DOHH2 (cell line): ENCODE data around the gene ANKDD1A.

ENCODE experiments used
- H3F3A ChIP-seq: fragments of 200-600 bp; sonication (generic), shearing (Covaris generic); 2 replicates; pipeline ENCODE4 v1.6.0; 2016; ENCODE audit warnings: antibody characterized with exemption, mild to moderate bottlenecking; ENCODE audit not compliant: control insufficient read depth, insufficient read depth
- H3K27ac ChIP-seq: fragments of 200-600 bp; sonication (generic); 2 replicates; pipeline ENCODE4 v1.5.1; 2014; ENCODE audit warnings: low read depth, mild to moderate bottlenecking, low read length, moderate library complexity
- H3K27me3 ChIP-seq: fragments of 200-600 bp; sonication (generic); 2 replicates; pipeline ENCODE4 v1.6.1; 2014; ENCODE audit warnings: mild to moderate bottlenecking, low read length, mixed read lengths; ENCODE audit not compliant: control insufficient read depth
- H3K36me3 ChIP-seq: fragments of 200-600 bp; sonication (generic); 2 replicates; pipeline ENCODE4 v1.6.1; 2014; ENCODE audit warnings: mild to moderate bottlenecking, low read length, moderate library complexity, mixed read lengths; ENCODE audit not compliant: control insufficient read depth
- H3K4me1 ChIP-seq: fragments of 200-600 bp; sonication (generic); 2 replicates; pipeline ENCODE4 v1.6.1; 2014; ENCODE audit warnings: mild to moderate bottlenecking, low read length, mixed read lengths; ENCODE audit not compliant: control insufficient read depth
- H3K4me2 ChIP-seq: fragments of 200-600 bp; sonication (generic); 2 replicates; pipeline ENCODE4 v1.6.0; 2014; ENCODE audit warnings: mild to moderate bottlenecking, low read length, moderate library complexity
- H3K4me3 ChIP-seq: fragments of 200-600 bp; sonication (generic); 2 replicates; pipeline ENCODE4 v1.5.1; 2014; ENCODE audit warnings: mild to moderate bottlenecking, low read length, mixed read lengths
- H3K79me2 ChIP-seq: fragments of 200-600 bp; sonication (generic); 2 replicates; pipeline ENCODE4 v1.6.1; 2014; ENCODE audit warnings: mild to moderate bottlenecking, low read length, mixed read lengths; ENCODE audit not compliant: control insufficient read depth
- H3K9me2 ChIP-seq: fragments of 200-600 bp; sonication (generic); replicated peaks from 2 replicates; pipeline ENCODE4 v1.6.1; 2014; ENCODE audit warnings: mild to moderate bottlenecking, low read length, mixed read lengths; ENCODE audit not compliant: control insufficient read depth
- H3K9me3 ChIP-seq: fragments of 200-600 bp; sonication (generic); 2 replicates; pipeline ENCODE4 v1.6.1; 2014; ENCODE audit warnings: antibody characterized with exemption, low read length, mixed read lengths; ENCODE audit not compliant: control insufficient read depth, insufficient read depth
- H4K20me1 ChIP-seq: fragments of 200-600 bp; sonication (generic); 2 replicates; pipeline ENCODE4 v1.6.0; 2014; ENCODE audit warnings: low read depth, mild to moderate bottlenecking, antibody characterized with exemption, low read length, moderate library complexity; ENCODE audit not compliant: control insufficient read depth, insufficient read depth
- CTCF ChIP-seq: fragments of 200-600 bp; sonication (generic); IDR thresholded peaks from one replicate; pipeline ENCODE4 v1.5.1; 2014; ENCODE audit warnings: antibody characterized with exemption, mild to moderate bottlenecking, low read depth, low read length; ENCODE audit not compliant: poor library complexity, severe bottlenecking
- EZH2phosphoT487 ChIP-seq: fragments of 200-600 bp; sonication (generic); IDR thresholded peaks from 2 replicates; pipeline ENCODE4 v1.6.1; 2017; ENCODE audit warnings: borderline replicate concordance, mild to moderate bottlenecking, antibody characterized with exemption, low read length, moderate library complexity, mixed read lengths

ANKDD1A gene

GRCh38 chr15:64912379-64913325 is 950 bp downstream of the ANKDD1A start:
- Histone ChIP-seq H3K27me3 (peaks cover 23% of the 10 kb centered on the region), H3K27ac (no peak overlapping the region), H3K36me3 (no peaks in the 10 kb centered on the region), H3F3A (no peaks in the 10 kb centered on the region), H3K4me2 (no peak overlapping the region), H3K4me3 (no peak overlapping the region), H3K4me1 (peaks cover 7% of the 10 kb centered on the region; the same call in 1 of the 2 replicates), H3K79me2 (no peaks in the 10 kb centered on the region), H3K9me2 (no peaks in the 10 kb centered on the region), H3K9me3 (no peaks in the 10 kb centered on the region), H4K20me1 (no peaks in the 10 kb centered on the region; the same call in 1 of the 2 replicates)
- TF ChIP-seq CTCF (no peak), EZH2phosphoT487 (no peak)

- no peaks in the 10 kb centered on the region for H3K9me3 ChIP-seq
- no peaks in the 10 kb centered on the region for H3K36me3 ChIP-seq
- TF ChIP-seq EZH2phosphoT487: no peak
- H3F3A ChIP-seq: no peaks in the 10 kb centered on the region
- no peaks in the 10 kb centered on the region; the same call in 1 of the 2 replicates for H4K20me1 ChIP-seq
- H3K4me1 ChIP-seq: peaks cover 7% of the 10 kb centered on the region; the same call in 1 of the 2 replicates
- H3K4me3 ChIP-seq: no peak overlapping the region
- H3K4me2 ChIP-seq: no peak overlapping the region
- H3K79me2 ChIP-seq: no peaks in the 10 kb centered on the region
- no peak overlapping the region for H3K27ac ChIP-seq
- H3K27me3 ChIP-seq: peaks cover 20% of the 10 kb centered on the region
- H3K9me2 ChIP-seq: no peaks in the 10 kb centered on the region
Measured at GRCh38 chr15:64915518-64916227, 4.0 kb downstream of the ANKDD1A start.

- H3K79me2 ChIP-seq: no peaks in the 10 kb centered on the region
Measured at GRCh38 chr15:64916365-64916764, 4.7 kb downstream of the ANKDD1A start.

More at GRCh38 chr15:64916365-64916764, 4.7 kb downstream of the ANKDD1A start:
- TF ChIP-seq CTCF (no peak), EZH2phosphoT487 (no peak)
- no peaks in the 10 kb centered on the region for H3F3A ChIP-seq
- H3K4me1 ChIP-seq: peaks cover 5% of the 10 kb centered on the region; the same call in 1 of the 2 replicates
- H3K4me2 ChIP-seq: no peak overlapping the region
- no peak overlapping the region for H3K27ac ChIP-seq
- H3K9me2 ChIP-seq: no peaks in the 10 kb centered on the region
- H4K20me1 ChIP-seq: no peaks in the 10 kb centered on the region; the same call in 1 of the 2 replicates
- no peaks in the 10 kb centered on the region for H3K36me3 ChIP-seq
- H3K27me3 ChIP-seq: peaks cover 14% of the 10 kb centered on the region
- H3K9me3 ChIP-seq: no peaks in the 10 kb centered on the region
- no peak overlapping the region for H3K4me3 ChIP-seq
